Measurements from ENCODE around the gene CYTH4. TPM values are rescaled to one million over a fixed set of nuclear protein-coding genes. Genes with fewer than 3 reads are reported as not detected.

Gene CYTH4
- total RNA-seq, 1 donor from 2014 or later, result under 0.01 TPM

DNA sequence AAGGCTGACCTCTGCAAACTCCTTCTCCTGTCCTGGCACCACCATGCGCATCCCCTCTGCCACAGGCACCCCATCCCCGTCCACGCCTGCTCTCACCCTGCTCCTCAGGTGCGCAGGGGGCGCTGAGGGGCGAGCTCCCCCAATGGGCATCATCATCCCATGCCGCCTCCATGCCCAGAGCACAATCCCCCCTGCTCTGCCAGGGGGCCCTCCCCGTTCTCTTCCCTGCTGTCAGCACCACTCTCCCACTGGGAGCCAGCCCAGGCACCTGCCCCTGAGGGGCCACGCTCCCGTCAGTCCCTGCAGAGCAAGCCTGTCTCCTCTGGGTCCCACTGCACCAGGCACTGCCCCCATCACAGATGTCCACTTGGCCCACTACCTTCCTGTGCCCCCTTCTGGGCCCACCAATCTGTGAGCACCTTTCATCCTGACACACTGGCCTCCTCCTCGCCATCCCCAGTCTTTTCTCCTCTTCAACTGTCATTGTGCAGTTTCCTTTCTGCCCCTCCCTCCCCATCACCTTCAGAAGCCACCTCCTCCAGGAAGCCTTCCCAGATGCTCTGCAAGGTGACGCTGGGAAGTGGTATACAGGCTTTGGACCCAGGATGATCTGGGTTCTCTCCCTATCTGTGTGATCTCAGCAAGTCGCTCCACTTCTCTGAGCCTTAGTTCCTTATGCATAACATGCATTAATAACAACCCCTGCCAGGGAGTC is 62.6 kb downstream of the CYTH4 start:
- DNase-seq (ENCODE audit: low read depth, low spot score), result no peak

DNA sequence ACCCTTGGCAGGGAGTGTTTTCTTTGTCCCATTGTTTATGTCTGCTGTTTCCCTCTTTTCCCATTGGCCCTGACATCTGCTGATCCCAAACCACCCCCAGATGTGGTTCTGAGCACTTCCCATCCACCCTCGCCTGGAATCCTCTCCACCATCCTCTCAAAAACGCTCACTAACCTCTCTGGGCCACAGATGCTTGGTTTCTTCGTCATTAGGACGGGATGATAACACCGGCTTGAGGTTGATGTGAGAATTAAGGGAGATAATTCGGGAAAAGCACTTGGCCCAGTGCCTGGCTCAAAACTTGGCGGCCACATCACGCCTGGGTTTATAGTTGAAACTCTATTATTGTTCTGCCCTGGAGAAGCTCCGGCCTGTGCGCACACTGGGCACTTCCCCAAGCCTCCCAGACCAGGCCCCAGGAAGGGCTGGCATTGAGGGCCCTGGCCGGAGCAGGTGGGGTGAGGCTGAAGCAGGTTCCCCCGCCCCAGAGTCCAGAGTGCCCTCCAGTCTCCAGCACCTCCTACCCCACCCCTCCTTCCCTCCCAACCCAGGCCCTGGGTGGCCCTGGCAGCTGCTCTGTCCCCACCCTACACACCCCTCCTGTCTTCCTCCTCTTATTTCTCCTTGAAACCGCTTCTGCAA is 63.7 kb downstream of the CYTH4 start:
- no peak for DNase-seq (ENCODE audit: low read depth, low spot score)

DNA sequence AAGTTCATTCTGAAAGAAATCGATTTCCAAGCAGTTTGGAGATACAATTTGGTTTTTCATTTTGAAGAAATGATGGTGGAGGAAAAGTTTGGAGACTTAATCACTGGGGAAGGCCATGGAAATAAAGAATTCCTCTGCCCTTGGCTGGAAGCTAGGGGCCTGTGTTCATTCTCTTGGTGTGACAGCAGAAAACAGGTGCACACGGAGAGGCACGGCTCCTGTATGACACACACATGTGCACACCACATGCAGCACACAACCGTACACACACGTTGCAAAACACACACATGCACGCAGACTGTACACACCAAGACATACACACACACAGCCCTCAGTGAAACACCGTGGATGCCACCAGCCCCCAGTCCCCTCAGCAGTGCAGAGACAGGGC is 64.2 kb downstream of the CYTH4 start:
- no peak for DNase-seq (ENCODE audit: low read depth, low spot score)

DNA sequence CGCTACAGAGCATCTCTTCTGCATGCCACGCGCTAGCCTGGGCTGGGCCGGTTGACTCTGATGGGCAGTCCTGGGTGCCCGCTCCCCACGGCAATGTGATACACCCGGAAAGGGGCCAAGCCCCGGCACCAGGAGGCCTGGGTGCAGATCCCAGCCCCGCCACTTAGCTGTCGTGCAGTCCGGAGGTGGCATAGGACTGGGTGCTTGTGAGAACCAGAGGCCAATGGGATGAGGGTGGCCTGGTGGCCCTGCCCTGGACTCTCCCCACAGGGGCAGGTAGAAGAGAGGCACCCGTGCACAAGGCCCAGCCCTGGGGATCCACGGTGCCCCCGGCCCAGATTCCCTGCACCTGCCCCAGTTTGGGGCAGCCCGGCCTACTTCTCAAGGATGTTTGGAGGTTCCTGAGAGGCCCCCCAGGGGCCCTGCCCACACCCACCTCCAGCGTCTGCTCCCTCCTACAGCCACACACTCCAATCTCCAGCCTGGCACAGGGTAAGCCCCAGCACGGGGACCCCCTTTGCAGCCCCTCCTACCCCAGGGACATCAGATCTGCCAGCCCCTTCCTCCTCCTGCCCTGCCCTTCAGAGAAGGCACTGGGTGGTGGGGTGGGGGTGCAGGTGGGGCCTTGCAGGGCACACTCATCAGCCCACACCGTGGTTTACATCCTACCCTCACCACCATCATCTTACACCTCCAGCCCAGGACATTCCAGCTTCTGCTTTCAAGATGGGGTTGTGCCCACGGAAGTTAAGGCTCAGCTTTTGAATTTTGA is 66.9 kb downstream of the CYTH4 start:
- no peak for DNase-seq (ENCODE audit: low read depth, low spot score)

DNA sequence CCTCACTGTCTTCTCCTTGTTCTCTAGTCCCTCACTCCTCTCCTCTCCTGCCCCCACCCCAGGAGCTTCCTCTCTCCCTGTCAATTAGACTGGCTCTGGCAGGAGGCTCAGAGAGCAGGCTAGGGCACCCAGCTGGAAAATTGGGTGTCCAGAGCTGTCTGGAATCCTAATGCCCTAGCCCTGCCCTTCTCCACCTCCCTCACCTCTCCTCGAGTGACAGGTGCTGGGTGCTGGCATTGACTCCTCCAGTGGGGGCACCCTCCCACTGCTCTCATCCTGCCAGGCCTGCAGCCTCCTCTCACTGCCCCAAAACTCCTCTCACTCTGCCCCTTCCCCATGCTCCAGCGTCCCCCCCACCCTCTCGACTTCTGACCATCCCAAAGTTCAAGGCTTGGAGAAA is 68.9 kb downstream of the CYTH4 start:
- no peak for DNase-seq (ENCODE audit: low read depth, low spot score)

DNA sequence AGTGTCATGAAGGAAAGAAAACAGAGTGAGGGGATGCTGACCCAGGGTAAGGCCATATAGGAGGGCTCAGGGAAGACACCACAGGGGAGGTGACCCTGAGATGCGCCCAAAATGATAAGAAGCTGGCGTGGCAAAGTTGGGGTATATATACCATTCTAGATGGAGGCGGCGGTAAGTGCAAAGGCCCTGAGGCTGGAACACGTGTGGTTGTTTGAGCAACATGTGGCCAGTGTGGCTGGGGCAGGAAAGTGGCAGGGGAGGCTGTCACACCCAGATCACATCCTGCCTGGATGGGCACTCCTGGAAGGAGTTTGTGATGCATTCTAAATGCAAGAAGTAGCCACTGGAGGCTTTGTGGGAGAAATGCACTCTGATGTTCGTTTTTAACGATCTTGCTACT is 70.2 kb downstream of the CYTH4 start:
- no peak for DNase-seq (ENCODE audit: low read depth, low spot score)

DNA sequence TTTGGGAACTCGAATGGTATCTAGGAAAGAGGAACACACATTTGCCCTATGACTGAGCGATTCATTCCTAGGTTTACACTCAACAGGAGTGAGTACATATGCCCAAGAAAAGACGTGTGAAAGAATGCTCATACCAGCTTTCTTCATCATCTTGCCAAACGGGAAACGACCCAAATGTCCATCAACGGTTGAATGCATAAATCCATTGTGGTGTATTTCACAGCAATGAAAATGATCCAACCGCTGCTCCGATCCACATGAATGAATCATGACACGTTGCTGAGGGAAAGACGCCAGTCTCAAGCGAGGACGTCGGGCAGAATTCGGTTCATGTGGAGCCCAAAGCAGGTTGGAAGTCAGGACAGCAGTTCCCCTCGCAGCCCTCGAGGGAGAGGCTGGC is 71.5 kb downstream of the CYTH4 start:
- no peak for DNase-seq (ENCODE audit: low read depth, low spot score)

DNA sequence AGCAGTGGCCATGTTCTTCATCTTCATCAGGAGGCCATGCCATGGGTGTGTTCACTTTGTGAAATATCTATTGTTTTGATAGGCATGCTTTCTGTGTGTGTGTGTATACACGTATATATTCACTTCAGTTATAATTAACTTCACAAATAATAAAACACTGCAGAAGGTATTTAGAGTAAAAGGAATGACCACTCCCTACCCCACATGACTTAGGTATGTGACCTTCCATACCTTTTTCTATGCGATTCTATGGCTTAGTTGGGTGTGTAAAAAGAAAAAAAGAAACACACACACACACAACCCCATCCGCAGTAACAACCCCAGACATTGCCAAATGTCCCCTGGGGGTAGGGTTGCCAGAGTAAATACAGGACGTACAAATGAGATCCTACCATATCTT is 72.0 kb downstream of the CYTH4 start:
- DNase-seq (ENCODE audit: low read depth, low spot score), result no peak

DNA sequence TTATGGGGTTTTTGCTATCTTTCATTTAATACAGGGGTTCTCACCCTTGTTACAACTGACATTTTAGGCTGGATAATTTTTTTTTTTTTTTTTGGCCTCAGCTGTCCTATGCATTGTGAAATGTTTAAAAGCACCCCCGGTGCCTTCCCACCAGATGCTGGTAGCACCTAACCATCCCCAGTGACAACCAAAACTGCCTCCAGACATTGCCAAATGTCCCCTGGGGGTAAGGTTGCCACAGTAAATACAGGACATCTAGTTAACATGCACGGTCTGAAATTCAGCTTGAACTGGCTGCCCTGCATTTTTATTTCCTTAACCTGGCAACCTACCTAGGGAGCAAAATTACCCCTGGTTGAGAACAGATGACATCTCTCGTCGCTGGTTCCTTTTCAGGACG is 72.4 kb downstream of the CYTH4 start:
- no peak for DNase-seq (ENCODE audit: low read depth, low spot score)

DNA sequence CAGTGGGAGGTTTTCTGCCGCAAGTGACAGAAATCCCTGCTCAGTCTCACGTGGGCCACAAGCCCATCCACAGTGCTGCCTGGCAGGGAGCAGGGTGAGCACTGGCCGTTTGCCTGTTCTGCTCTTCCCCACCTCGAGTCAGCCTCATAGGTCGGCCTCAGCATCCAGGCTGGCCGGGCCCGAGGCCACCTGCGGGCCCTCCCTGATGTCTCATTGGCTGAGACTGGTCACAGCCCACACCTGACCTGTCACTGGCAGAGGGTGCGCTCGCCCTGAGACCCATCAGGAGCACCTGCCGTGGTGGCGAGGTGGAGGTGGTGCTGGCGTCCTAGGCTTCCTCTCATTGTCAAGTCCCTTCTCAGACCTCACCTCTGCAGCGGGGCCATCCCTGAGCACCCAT is 72.9 kb downstream of the CYTH4 start:
- no peak for DNase-seq (ENCODE audit: low read depth, low spot score)

DNA sequence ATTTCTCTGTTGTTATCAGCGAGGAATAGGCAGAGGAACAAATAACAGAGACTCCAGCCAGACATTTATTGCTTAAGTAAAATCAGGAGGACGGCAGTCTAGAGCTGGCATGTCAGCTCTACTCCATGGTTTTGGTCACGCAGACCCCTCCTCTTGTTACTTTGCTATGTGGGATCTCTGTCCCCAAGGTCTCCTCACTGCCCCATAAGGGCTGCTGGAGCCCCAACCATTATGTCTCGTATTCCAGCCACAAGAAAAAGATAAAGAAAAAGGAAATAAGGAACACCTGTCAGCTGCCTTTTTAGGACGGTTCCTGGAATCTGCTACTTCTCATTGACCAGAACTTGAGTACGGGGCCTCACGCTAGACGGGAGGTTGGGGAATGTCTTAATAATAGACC is 74.6 kb downstream of the CYTH4 start:
- DNase-seq (ENCODE audit: low read depth, low spot score), result no peak

DNA sequence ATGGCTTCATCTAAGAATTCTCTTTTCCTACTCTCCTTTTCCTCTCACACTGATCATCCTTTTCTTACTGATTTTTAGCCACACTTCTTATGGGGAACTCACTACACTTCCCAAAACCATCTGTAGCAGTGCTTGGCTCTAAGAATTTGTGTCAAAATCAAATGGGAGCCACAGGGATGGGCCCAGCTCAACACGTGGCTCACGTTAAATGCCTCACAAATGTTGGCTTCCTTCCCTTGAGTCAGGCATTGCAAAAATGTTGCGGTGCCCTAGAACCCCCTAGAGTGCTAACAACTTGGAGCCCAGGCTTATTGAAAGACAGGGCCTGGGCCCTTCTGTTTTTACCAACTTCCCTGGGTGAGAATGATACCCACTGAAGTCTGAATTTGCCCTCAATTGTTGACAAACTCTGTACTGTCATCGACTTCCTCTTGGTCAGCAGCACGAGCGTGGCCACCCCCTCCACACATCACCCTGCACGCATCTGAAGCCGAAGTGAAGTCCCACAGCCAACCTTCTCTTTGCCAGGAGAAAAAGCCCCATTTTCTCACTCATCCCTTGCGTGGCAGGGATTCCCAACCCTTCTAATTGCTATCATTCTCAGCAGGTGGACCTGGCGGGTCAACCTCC is 75.3 kb downstream of the CYTH4 start:
- DNase-seq (ENCODE audit: low read depth, low spot score), result no peak

DNA sequence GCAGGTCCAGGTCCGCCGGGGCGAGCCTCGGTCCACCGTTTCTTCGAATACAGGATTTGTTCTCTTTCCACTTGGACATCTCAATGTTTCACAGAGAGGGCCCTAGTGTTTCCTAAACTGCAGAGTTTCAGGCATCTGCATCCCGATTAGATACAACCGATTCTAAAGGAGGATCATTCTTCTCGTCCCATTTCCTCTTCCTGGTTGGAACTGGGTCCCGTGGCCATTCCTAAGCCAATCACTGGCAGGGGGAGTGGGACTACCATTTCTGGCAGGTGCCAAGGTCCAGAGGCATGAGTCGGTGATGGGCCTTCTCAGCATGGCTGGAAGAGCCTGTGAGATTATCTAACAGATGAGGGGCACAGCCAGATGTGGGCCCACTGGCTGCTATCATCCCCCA is 76.1 kb downstream of the CYTH4 start:
- no peak for DNase-seq (ENCODE audit: low read depth, low spot score)

DNA sequence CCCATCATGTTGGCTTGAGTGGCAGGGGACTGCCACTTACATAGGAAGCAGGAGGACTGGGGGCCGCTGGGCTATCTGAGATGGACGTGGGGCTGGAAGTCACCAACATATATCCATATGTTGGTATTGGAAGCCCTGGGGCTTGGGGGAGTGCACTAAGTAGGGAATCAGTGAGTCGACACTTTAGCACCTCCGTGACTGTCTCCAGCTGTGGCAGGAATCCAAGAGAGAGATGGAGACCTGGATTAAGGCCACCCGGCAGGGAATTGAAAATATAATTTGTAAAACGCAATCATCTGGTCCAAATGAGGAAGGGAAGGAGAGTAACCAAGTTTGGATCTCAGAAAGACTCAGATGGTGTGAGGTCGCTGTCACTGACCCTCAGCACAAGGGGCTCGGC is 76.6 kb downstream of the CYTH4 start:
- no peak for DNase-seq (ENCODE audit: low read depth, low spot score)

DNA sequence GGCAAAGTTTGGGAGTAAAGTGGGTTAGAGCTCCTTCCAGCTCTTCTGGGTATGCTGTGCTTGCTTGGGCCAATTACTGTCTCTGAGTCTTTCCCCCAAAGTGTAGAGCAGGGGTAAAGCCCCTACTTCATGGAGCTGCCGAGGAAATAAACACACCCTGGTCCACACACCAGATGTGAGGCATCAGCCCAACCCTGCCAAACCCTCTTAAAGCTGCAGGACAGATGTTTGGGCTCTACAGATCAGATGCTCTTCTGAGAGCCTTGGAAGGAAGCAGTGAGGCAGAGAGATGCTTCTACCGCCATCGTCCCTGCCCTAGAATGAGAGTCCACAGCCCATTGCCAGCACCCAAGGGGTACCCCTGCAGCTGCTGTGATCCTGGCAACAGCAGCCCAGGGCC is 80.3 kb downstream of the CYTH4 start:
- DNase-seq (ENCODE audit: low read depth, low spot score), result no peak

DNA sequence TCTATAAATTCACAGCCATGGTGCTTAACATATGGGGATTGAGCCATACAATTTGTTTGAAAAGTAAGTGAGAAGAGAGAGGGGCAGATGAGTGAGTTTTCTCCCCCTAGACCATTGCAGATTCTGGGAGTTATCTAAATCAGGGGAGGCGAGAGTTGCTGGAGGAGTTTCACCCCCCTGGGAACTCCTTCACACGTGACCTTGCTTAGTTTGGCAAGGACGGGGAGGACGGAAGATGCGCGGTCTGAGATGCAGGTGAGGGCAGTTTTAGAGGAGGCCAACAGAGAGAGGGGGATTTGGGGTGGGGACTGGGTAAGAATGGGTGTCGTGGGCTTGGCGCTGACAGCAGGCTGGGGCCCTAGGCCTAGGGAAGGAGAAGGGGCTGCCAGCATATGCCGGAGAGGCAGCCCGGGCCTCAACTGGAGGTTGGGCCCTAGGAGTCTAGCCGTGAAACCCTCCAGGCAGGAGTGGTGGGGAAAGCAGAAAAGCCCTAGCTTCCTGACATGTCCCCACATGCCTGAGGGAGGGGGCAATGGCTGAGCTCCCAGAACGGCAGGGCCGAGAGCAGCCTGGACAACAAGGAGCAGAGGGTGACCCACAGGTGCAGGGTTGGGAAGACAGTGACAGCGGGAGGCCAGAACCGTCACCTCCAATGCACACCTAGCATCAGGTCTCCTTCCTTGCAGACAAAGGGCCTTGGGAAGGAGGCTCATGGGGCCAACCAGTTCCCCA is 81.1 kb downstream of the CYTH4 start:
- no peak for DNase-seq (ENCODE audit: low read depth, low spot score)

Other genes starting within 250 kb of the CYTH4 start
- gene KCTD17, start 230.8 kb upstream of the CYTH4 start, total RNA-seq, result 33.3 and 34.9 TPM in 2 replicates
- not detected in 2 replicates for gene TMPRSS6, start 172.8 kb upstream of the CYTH4 start, total RNA-seq
- 0.13 TPM in 1 of 2 replicates, not detected in the other for gene IL2RB, start 132.6 kb upstream of the CYTH4 start, total RNA-seq
- 10.7 and 16.5 TPM in 2 replicates for gene C1QTNF6, start 94.3 kb upstream of the CYTH4 start, total RNA-seq
- not detected in 2 replicates for gene SSTR3, start 70.0 kb upstream of the CYTH4 start, total RNA-seq
- gene RAC2, start 38.2 kb upstream of the CYTH4 start, total RNA-seq, result 19.4 and 36.8 TPM in 2 replicates
- gene ELFN2, start 145.0 kb downstream of the CYTH4 start, total RNA-seq, result under 0.01 and 0.04 TPM in 2 replicates
- 119 and 148 TPM in 2 replicates for gene MFNG, start 203.9 kb downstream of the CYTH4 start, total RNA-seq
- gene CARD10, start 236.9 kb downstream of the CYTH4 start, total RNA-seq, result 26.9 and 39.7 TPM in 2 replicates